ENCODE data around the gene FARP2. TPM values are rescaled to one million over a fixed set of nuclear protein-coding genes. Genes with fewer than 3 reads are reported as not detected.

Gene FARP2
- total RNA-seq, 1 donor from 2014 or later = 62.0 TPM

GRCh38 chr2:241323778-241324177 lies 32.3 kb upstream of the FARP2 start:
- no peak for DNase-seq (ENCODE audit: low read depth)

- DNase-seq (ENCODE audit: low read depth) = no peak
Observed at GRCh38 chr2:241324775-241325174, 31.3 kb upstream of the FARP2 start.

GRCh38 chr2:241325257-241325656 lies 30.8 kb upstream of the FARP2 start:
- DNase-seq (ENCODE audit: low read depth) = no peak

- no peak for DNase-seq (ENCODE audit: low read depth)
Observed at GRCh38 chr2:241329669-241330615, 26.1 kb upstream of the FARP2 start.

GRCh38 chr2:241330616-241330981 lies 25.5 kb upstream of the FARP2 start:
- DNase-seq (ENCODE audit: low read depth) = no peak

GRCh38 chr2:241334813-241335212 lies 21.3 kb upstream of the FARP2 start:
- no peak for DNase-seq (ENCODE audit: low read depth)

GRCh38 chr2:241339839-241340630 lies 16.1 kb upstream of the FARP2 start:
- DNase-seq (ENCODE audit: low read depth) = no peak

GRCh38 chr2:241340631-241341163 lies 15.4 kb upstream of the FARP2 start:
- no peak for DNase-seq (ENCODE audit: low read depth)

GRCh38 chr2:241344925-241345651 lies 11.0 kb upstream of the FARP2 start:
- DNase-seq (ENCODE audit: low read depth) = no peak

- no peak for DNase-seq (ENCODE audit: low read depth)
Observed at GRCh38 chr2:241349941-241350340, 6.1 kb upstream of the FARP2 start.

- no peak for DNase-seq (ENCODE audit: low read depth)
Observed at GRCh38 chr2:241350530-241350877, 5.6 kb upstream of the FARP2 start.

- peak; percentile 87 for DNase-seq (ENCODE audit: low read depth)
Observed at GRCh38 chr2:241350878-241351639, 5.0 kb upstream of the FARP2 start.

- peak; percentile 98 for DNase-seq (ENCODE audit: low read depth)
Observed at GRCh38 chr2:241351640-241352031, 4.4 kb upstream of the FARP2 start.

- peak; percentile 55 for DNase-seq (ENCODE audit: low read depth)
Observed at GRCh38 chr2:241352227-241352626, 3.9 kb upstream of the FARP2 start.

GRCh38 chr2:241354668-241355658 lies 1.1 kb upstream of the FARP2 start:
- DNase-seq (ENCODE audit: low read depth) = peak; percentile 86

GRCh38 chr2:241356871-241357260 lies 781 bp downstream of the FARP2 start:
- no peak for DNase-seq (ENCODE audit: low read depth)

GRCh38 chr2:241357531-241357930 lies 1.4 kb downstream of the FARP2 start:
- no peak for DNase-seq (ENCODE audit: low read depth)

- no peak for DNase-seq (ENCODE audit: low read depth)
Observed at GRCh38 chr2:241358470-241358869, 2.4 kb downstream of the FARP2 start.

- DNase-seq (ENCODE audit: low read depth) = no peak
Observed at GRCh38 chr2:241359481-241360045, 3.5 kb downstream of the FARP2 start.

- DNase-seq (ENCODE audit: low read depth) = peak; percentile 50
Observed at GRCh38 chr2:241363426-241363825, 7.3 kb downstream of the FARP2 start.
